Lower leg skin (tissue), 4 donors: Measurements from ENCODE around the gene C17orf78. TPM values are rescaled to one million over a fixed set of nuclear protein-coding genes. Genes with fewer than 3 reads are reported as not detected.
A peak's percentile ranks its signal among the peaks of the same experiment; 100 is the strongest.
"Not testable (repeated sequence)": the region's sequence is repeated elsewhere in the genome, so short reads cannot be mapped to it uniquely, and the experiment has no call there.

Source experiments
- DNase-seq, 2 donors: peaks; one replicate each; pipeline ENCODE4 v3.0.0-alpha.2; 2019; ENCODE audit warnings: low spot score in 2 of 2
- H3K4me3 ChIP-seq: fragments of 200-600 bp; sonication (generic); 2 replicates; pipeline ENCODE4 v1.5.1; 2017; ENCODE audit warnings: mild to moderate bottlenecking, low read depth; ENCODE audit not compliant: poor library complexity, severe bottlenecking
- CTCF ChIP-seq, 3 donors: fragments of 450-650 bp; IDR thresholded peaks; one replicate each; pipeline ENCODE4 v1.5.1; 2016; ENCODE audit warnings: antibody characterized with exemption in 3 of 3, mild to moderate bottlenecking in 3 of 3, moderate library complexity in 2 of 3
- POLR2A ChIP-seq, 2 donors: fragments of 450-650 bp; IDR thresholded peaks; one replicate each; pipeline ENCODE4 v1.6.1; 2016 to 2017; ENCODE audit warnings: antibody characterized with exemption in 2 of 2, mild to moderate bottlenecking in 1 of 2, moderate library complexity in 1 of 2
- WGBS, 2 donors: methylation state at CpG; one replicate each; pipeline ENCODE4 v1.1.5; 2018; 5-methylcytosine and 5-hydroxymethylcytosine counted together
- intact Hi-C: fragments of 100-400 bp; cut with DNase I; formaldehyde crosslinking; loops from one replicate; pipeline ENCODE4 v1.15.0; 2023; ENCODE audit warnings: low total_unique reads
- total RNA-seq, 4 donors: library from RNA; depleted of rRNA; stranded (reverse); fragments of >200 nt; gene quantifications; one replicate each; pipeline ENCODE4 v1.1.0, GENCODE V29; 2016

The C17orf78 gene
- total RNA-seq, 4 donors from 2014 or later, result not detected

- 96 to 98% methylated on average over 4 of the region's 4 CpGs for WGBS, 2 donors
- TF ChIP-seq POLR2A (IDR thresholded peaks at IDR 0.05) (no peak), CTCF (IDR thresholded peaks at IDR 0.05) (no peak)
- DNase-seq, result no peak
- intact Hi-C loops, result no loop called here
- H3K4me3 ChIP-seq, result no peak overlapping the region
Observed at GRCh38 chr17:37344519-37344918, 31.3 kb upstream of the C17orf78 start.

- WGBS, 2 donors, result 92 to 97% methylated on average over 8 of the region's 8 CpGs
- H3K4me3 ChIP-seq, intact Hi-C loops: not testable (repeated sequence)
- peak in 1 of 2 donors; percentile 46 for DNase-seq
Observed at GRCh38 chr17:37346863-37347402, 28.9 kb upstream of the C17orf78 start.

- DNase-seq, H3K4me3 ChIP-seq, intact Hi-C loops: not testable (repeated sequence)
Observed at GRCh38 chr17:37356796-37357569, 18.8 kb upstream of the C17orf78 start.

GRCh38 chr17:37358098-37358829, 17.5 kb upstream of the C17orf78 start:
- 1 to 2% methylated on average over 19 to 20 of the region's 21 CpGs for WGBS, 2 donors
- intact Hi-C loops, result no loop called here
- DNase-seq, result peak in 1 of 2 donors; percentile 16
- no peak for TF ChIP-seq CTCF (IDR thresholded peaks at IDR 0.05)
- TF ChIP-seq POLR2A (IDR thresholded peaks at IDR 0.05), result no peak
- peak overlapping the region; percentile 52 for H3K4me3 ChIP-seq

More at GRCh38 chr17:37356796-37357569, 18.8 kb upstream of the C17orf78 start:
- WGBS, 2 donors, result 77 to 81% methylated on average over 12 of the region's 12 CpGs

- intact Hi-C loops, result no loop called here
- peak overlapping the region; percentile 52 for H3K4me3 ChIP-seq
- WGBS, 2 donors, result 0 to 1% methylated on average over 34 to 44 of the region's 88 CpGs
- TF ChIP-seq CTCF (IDR thresholded peaks at IDR 0.05) (no peak), POLR2A (IDR thresholded peaks at IDR 0.05) (no peak)
- DNase-seq, result peak; percentile 85 to 97
Observed at GRCh38 chr17:37358830-37359681, 16.7 kb upstream of the C17orf78 start.

GRCh38 chr17:37359682-37360188, 16.1 kb upstream of the C17orf78 start:
- TF ChIP-seq CTCF (IDR thresholded peaks at IDR 0.05), result no peak
- no peak for TF ChIP-seq POLR2A (IDR thresholded peaks at IDR 0.05)
- 8 to 14% methylated on average over 18 of the region's 18 CpGs for WGBS, 2 donors
- intact Hi-C loops, result no loop called here

More at GRCh38 chr17:37359682-37360188, 16.1 kb upstream of the C17orf78 start:
- peak in 1 of 2 donors; percentile 58 for DNase-seq
- H3K4me3 ChIP-seq, result peak overlapping the region; percentile 52
